GM12891 (cell line): ENCODE measurements around the gene VWA1.

ENCODE experiments used
- POLR2A ChIP-seq: IDR thresholded peaks from 2 replicates; pipeline ENCODE4 v1.6.1; 2011; ENCODE audit warnings: low read depth, low read length, control low read depth
- POLR2AphosphoS5 ChIP-seq: IDR thresholded peaks from 2 replicates; pipeline ENCODE4 v1.6.1; 2011; ENCODE audit warnings: low read depth, low read length, control low read depth
- POU2F2 ChIP-seq: IDR thresholded peaks from 2 replicates; pipeline ENCODE4 v1.6.1; 2011; ENCODE audit warnings: low read depth, mild to moderate bottlenecking, control low read depth, low read length, moderate library complexity
- SPI1 ChIP-seq: IDR thresholded peaks from 2 replicates; pipeline ENCODE4 v1.6.1; 2011; ENCODE audit warnings: low read depth, low read length, control low read depth
- TAF1 ChIP-seq: IDR thresholded peaks from 2 replicates; pipeline ENCODE4 v1.6.1; 2011; ENCODE audit warnings: low read depth, low read length, control low read depth

DNA sequence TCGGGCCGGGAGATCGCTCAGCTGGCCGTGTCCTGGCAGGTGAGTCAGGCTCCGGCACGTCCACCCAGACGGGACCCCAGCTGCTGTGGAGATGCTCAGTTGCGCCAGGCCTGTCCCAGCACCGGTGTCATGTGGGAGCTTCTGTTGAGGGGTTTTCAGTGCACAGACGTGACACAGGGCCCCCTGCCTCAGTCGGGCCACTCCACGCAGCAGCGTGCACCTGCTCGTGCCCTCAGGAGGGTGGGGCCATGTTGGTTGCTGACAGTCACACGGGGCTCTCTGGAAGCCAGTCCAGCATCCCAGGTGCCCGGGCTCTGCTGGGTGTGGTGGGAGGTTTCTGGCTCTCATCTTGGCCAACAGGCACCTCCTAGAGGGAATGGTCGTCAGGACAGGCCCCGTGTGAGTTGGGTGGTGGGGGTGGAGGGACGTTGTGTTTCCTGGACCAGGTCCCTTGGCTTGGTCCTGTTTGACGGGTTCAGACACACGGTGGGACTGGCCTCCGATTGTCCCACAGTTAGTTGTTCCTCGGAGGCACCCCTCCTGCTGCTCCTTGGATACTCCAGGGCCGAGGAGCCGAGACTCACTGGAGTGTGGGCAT is 55.2 kb downstream of the VWA1 start:
- no peak for TF ChIP-seq POLR2A
- no peak for TF ChIP-seq POLR2AphosphoS5
- no peak for TF ChIP-seq TAF1
- no peak for TF ChIP-seq SPI1
- TF ChIP-seq POU2F2, result no peak
